HPDE6-E6E7 (cell line): ENCODE results near the gene CUL7.

Source experiments
- DNase-seq: peaks from one replicate; pipeline ENCODE4 v3.0.0; 2011; ENCODE audit warnings: missing footprints; ENCODE audit errors: extremely low spot score

Gene CUL7

DNA sequence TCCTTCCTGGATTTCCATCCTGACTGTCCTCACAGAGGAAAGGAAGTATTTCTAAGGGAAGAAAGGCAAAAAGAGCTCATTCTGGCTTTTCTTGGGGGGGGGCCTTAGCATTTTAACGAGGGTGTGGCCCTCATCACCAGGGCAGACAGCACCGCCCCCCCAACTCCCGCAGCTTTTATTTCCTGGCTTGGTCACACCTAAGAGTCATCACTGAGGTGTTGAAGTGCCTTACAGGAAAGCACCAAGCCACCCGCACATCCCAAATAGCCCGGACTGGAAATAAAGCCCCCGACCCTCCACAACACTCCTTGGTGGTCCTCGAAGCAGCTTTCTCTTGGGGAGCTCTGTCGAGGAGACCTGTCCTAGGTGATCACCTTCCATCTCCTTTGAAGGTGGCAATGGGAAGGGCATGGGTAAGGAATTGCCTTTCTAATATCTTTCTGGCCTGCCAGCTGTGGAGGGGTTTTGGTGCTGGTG, 23.7 kb upstream of the CUL7 start:
- DNase-seq: no peak

DNA sequence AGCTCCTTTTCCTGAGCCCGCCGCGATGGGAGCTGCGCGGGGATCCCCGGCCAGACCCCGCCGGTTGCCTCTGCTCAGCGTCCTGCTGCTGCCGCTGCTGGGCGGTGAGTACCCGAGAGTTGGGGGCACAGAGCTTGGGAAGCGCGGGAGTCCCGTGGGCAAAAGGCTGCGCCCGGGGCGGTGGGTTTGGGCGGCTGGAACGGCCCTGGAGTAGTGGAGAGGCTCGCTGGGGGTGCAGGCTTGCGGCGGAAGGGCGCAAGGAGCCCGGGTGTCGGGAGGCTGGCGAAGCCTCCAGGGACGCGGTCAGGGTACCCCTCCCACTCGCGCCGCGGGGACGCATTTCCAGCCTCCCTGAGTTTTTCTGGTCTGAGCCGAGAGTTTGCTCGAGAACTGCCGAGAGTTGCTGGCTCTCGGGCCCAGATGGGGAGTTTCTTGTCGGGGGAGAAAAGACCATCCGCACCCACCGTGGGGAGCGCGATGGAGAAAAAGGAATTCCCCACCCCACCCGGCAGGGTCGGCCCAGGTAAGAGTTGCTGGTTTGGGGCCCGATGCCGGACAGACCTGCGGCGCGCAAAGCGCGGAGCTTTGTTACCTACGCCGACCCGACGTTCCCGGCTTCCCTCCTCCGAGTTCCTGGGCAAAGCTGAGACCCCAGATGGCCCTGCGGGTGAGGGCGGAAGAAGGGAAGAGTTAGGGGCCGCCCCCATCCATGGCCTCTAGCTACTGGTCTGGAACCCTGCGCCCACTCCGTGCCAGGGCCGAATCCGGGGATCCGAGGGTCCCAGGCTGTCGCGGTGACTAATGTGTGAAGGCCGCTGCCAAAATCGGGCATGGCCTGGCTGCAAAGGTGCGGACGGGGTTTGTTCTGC, 23.0 kb upstream of the CUL7 start:
- DNase-seq: no peak

DNA sequence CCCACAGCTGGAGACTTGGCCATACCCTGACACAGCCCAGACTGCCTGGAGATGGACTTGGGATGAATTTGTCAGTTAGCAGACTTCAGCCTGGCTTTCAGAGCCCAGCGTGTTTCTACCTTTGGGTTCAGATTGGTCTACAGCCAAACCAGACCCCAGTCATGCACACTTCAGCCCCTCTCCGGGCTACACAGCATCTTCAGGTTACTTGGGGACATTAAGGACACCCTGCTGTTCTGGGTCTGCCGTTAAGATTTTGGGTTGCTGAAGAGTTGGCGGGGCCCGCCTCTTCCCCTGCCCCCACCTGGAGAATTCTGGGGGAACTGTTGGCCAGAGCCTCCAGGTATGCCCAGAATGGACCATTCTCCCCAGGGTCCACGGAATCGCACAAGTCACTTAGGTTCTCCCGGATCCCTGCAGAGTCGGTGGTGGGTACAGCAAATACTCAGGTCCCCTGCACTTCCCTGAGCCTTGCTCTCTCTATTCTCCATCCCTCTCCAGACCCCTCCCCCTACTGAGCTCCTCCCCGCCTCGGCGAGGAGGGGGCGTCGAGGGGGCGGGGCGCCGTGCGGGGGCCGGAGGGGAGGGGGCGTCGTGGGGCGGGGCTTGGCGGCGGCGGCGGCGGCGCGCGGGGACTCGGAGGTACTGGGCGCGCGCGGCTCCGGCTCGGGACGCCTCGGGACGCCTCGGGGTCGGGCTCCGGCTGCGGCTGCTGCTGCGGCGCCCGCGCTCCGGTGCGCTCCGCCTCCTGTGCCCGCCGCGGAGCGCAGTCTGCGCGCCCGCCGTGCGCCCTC, 22.2 kb upstream of the CUL7 start, which contains the start of gene PTK7:
Gene PTK7 (plus strand): TSS at position 645 of the 794 bp plus-strand sequence. CDS start 175 bp downstream, outside the sequence.
- DNase-seq: no peak

DNA sequence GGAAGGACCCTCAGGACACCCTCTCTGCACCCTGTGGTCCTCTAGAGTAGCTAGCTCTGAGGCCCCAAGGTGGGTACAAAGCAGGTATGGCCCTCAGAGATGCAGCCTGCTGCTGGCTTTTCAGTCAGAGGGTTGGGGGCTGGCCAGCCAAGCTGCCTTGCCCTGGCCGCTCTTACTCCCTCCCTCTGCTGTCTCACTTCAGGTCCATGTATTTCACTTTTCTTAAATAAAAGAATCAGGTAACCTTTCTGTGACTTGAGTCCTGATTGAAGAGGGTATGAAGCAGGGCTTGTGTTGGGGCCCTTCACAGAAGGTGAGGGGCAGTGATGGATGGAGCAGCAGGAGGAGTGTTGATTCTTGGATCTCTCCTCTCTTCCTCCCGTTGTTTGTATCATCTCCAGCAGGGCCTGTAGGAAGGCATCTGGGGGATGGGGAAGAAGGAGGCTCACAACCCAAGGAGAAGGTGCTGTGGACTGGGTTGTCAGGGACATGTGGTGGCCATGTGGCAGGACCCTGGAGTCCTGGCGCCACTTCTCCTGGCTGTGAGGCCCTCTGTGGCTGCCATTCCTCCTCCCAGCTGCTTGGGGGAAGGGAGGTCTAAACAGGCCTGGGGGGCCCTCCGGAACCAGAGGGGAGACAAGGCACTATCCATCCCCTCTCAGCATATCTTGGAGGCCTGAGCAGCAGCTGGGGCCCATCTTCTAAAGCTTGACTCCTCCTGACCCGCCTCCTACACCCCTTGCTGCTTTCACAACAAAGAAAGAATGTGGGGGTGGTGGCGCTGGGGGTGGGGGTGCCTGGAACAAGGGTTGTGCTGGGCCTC, 21.4 kb upstream of the CUL7 start:
- DNase-seq: no peak

- DNase-seq: no peak
Measured at GRCh38 chr6:43070028-43070632, 16.5 kb upstream of the CUL7 start.

- DNase-seq: no peak
Measured at GRCh38 chr6:43062818-43063217, 9.2 kb upstream of the CUL7 start.

DNA sequence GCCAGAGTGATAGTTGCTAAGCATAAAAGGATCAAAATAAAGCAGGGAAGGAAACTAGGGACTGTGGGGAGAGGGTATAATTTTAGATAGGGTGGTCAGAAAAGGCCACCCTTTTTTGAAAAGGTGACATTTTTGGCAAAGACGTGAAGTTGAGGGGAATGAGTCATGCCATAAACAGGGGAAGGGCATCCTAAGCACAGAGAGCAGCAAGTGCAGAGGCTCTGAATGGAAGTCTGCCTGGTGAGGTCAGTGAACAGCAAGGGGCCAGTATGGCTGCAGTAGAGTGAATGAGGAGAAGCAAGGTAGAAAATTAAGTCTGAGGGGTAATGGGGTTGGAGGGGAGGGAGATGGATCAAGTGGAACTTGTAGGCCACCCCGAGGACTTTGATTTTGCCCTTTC, 8.2 kb upstream of the CUL7 start:
- no peak for DNase-seq

DNA sequence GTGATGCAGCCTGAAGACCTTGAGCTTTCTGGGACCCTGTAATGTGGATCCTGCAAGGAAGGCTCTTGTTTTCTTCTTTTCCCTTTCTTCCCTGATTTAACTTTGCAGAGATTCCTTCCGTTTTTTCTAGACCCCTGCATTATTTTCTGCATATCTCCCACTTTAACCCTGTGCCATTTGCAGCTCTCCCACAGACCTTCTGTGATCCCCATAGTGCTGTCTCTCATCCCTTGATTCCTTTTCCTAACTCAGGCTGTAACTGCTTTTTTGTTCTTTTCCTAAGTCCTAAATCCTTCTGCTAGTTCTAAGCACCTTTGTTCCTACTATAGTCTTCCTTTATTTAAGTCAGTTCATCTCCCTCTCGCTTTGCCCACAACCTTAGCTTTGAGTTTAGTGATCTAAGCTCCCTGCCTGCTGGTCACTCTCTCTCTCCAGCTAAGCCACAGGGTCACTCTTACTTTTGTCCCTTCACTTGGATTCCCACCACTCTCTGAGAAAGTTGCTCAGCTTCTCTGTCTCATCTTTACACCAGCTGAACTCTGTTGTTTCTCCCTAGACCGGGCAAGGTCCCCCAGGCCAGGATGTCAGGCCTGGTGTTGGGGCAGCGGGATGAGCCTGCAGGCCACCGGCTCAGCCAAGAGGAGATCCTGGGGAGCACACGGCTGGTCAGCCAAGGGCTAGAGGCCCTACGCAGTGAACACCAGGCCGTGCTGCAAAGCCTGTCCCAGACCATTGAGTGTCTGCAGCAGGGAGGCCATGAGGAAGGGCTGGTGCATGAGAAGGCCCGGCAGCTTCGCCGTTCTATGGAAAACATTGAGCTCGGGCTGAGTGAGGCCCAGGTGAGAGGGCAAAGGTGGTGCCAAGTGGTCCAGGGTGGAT, 7.3 kb upstream of the CUL7 start:
- DNase-seq: no peak

GRCh38 chr6:43060034-43060754, 6.5 kb upstream of the CUL7 start:
- peak; percentile 42 for DNase-seq

DNA sequence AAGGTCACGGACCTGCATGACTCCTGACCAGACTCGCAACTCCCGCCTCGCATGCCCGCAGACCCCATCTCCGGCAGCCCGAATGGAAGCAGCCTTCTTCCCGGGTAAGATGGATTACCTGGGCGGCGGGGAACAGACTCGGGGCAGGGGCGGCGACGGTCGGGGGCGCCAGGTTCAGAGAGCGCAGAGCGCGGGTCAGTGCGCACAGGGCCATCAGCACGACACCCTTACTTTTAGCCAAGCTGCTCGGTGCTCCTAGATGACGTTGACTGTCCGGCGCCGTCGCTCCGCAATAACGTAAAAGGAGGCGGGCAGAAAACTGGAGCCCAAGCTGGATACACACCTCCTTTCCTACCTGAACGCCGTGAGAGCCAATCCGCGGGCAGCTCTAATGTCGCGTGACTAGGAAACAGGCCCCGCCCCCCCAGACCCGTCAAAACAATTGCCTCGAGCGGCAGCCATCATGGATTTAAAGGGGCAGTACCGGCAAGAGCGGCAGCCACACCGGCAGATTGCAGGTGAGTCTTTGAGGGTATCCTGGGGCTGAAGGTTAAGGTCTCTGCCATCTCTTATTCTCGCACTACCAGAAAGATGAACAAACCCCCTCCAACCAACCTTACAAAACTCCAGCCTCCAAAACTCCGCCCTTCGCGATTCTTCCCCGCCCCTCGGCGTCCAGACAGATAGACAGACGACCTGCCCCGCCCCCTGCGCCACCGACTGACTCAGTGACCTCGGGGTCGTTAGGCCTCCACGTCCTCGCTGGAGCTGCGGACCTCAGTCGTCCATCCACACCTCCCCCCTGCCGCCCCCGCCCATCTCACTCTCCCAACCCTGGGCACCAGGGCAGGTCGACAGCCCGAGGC, 5.8 kb upstream of the CUL7 start, which contains the start of the genes KLC4 and MRPL2:
Gene KLC4 (plus strand): TSS at position 464 of the 866 bp plus-strand sequence. CDS start 1,705 bp downstream, outside the sequence.
Gene MRPL2 (minus strand): TSS at position 267 of the 866 bp plus-strand sequence. CDS start 53 bp downstream, at position 214.
- peak; percentile 100 for DNase-seq

- no peak for DNase-seq
Measured at GRCh38 chr6:43058531-43058930, 4.9 kb upstream of the CUL7 start.

- no peak for DNase-seq
Measured at GRCh38 chr6:43055966-43056365, 2.3 kb upstream of the CUL7 start.

DNA sequence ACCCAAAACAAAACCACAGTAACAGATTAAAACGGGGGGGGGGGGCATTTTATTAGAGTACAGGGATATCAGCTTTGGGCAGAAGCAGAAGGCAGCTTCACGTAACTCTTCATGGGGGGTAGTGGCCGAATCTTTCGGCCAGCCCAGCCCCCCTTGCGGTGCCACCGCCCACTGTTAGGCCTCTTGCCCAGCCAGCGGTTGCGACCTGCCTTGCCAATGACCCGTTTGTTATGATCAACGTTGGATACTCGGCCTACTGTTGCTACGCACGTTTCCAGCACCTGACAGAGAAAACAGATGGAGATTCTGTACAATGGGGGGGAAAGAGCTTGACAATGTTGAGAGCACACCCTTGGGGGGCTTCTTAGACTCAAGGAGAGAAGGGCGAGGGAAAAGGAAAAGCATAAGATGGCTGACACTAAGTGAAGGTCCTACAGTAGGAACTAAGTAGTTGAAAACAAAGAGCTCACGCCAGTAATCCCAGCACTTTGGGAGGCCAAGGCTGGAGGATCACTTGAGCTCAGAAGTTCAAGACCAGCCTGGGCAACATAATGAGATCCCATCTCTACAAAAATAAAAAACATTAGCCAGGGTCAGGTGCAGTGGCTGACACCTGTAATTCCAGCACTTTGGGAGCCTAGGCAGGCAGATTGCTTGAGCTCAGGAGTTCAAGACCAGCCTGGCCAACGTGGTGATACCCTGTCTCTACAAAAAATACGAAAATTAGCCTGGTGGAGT, 724 bp upstream of the CUL7 start:
- DNase-seq: no peak

GRCh38 chr6:43052842-43053544, 658 bp downstream of the CUL7 start:
- peak; percentile 16 for DNase-seq

DNA sequence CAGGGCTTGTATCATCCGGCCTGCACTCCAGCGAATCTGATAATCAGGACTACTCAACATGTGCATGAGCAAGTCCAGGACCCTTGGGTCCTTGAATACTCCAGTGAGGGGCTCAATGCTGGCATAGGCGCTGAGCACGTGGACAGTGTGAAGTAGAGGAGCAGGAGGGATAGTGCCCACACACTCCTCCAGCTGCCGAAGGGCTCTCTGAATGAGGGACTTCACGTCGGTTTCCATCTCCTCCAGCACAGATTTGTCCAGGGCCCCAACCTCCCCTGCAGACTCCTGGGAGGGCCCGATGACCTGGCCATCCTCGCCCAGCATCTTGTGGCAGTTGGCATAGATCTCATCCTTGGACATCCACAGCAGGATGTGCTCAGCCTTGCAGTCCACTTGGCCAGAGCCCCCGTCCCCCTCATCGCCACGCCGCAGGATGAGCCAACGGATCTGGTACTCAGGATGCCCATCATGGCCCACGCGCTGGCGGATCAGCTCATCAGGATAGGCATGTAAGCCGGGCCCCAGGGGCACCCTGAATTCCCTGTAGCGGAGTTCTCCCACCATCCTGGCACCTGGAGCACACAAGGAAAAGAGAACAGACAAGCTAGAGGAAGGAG, 1.3 kb downstream of the CUL7 start:
- DNase-seq: no peak

DNA sequence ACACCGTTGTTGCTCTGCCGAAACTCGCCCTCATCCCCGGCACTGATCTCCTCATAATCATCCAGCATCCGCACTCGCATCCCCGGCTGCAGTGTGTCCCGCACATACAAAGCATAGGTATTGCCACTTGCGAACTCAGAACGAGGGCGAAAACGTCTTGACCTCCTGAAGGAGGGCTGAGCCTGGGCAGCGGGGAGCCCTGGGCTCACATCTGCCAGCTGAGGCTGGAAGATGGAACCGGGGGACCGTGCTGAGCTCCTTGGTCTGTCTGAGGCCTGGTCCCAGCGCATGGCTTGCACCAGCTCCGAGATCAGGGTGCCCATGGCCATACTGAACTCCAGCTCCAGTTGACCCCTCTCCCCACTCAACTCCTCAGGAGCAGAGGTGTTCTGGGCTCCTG, 2.7 kb downstream of the CUL7 start:
- DNase-seq: no peak

GRCh38 chr6:43047998-43048397, 5.7 kb downstream of the CUL7 start:
- DNase-seq: no peak
